H1 (cell line): Measurements from ENCODE around the gene ASB14. TPM values are rescaled to one million over a fixed set of nuclear protein-coding genes. Genes with fewer than 3 reads are reported as not detected.
"Not testable (repeated sequence)": the region's sequence is repeated elsewhere in the genome, so short reads cannot be mapped to it uniquely, and the experiment has no call there.

ENCODE experiments used
- CTCF ChIA-PET: fragments of 300-600 bp; sonication (Branson Sonifier 250); formaldehyde crosslinking; loops from one replicate; lab custom pipeline; 2021; ENCODE audit not compliant: partially characterized antibody; lab: Charles Lee
- POLR2A ChIA-PET: fragments of 300-600 bp; sonication (Branson Sonifier 250); formaldehyde crosslinking; loops from one replicate; lab custom pipeline; 2021; ENCODE audit warnings: inconsistent platforms; ENCODE audit not compliant: partially characterized antibody; lab: Charles Lee
- DNase-seq, 2 experiments: peaks; one replicate each; pipeline versions ENCODE4 v3.0.0 to v3.0.0-alpha.2; 2010 to 2022; ENCODE audit warnings: low spot score in 2 of 2, low read depth in 1 of 2, mixed read lengths in 1 of 2
- FAIRE-seq: peaks from 2 replicates; lab custom pipeline; 2011; peaks lifted over from hg19 to GRCh38; lab: Jason Lieb, UNC
- H2AFZ ChIP-seq: 2 replicates; pipeline ENCODE4 v1.8.1; 2012; ENCODE audit warnings: low read length, inconsistent platforms
- H2AK5ac ChIP-seq: 2 replicates; pipeline ENCODE4 v1.6.1; 2013; ENCODE audit warnings: low read depth, low read length
- H2BK120ac ChIP-seq: replicated peaks from 2 replicates; pipeline ENCODE3; 2013; ENCODE audit warnings: low read depth, low read length, inconsistent platforms
- H2BK12ac ChIP-seq: 2 replicates; pipeline ENCODE4 v1.6.1; 2013; ENCODE audit warnings: low read depth, low read length
- H2BK15ac ChIP-seq: 2 replicates; pipeline ENCODE4 v1.6.1; 2013; ENCODE audit warnings: low read length
- H2BK20ac ChIP-seq: 2 replicates; pipeline ENCODE4 v1.6.1; 2013; ENCODE audit warnings: low read length
- H2BK5ac ChIP-seq: 2 replicates; pipeline ENCODE4 v1.6.1; 2013; ENCODE audit warnings: low read depth, low read length
- H3K14ac ChIP-seq: 2 replicates; pipeline ENCODE4 v1.6.1; 2013; ENCODE audit warnings: inconsistent platforms; ENCODE audit not compliant: insufficient read length
- H3K18ac ChIP-seq: 2 replicates; pipeline ENCODE4 v1.6.1; 2013; ENCODE audit warnings: low read length; ENCODE audit errors: extremely low read depth
- H3K23ac ChIP-seq: 2 replicates; pipeline ENCODE4 v1.6.1; 2013; ENCODE audit warnings: inconsistent platforms; ENCODE audit not compliant: insufficient read length
- H3K23me2 ChIP-seq: 2 replicates; pipeline ENCODE4 v1.6.1; 2013; ENCODE audit warnings: low read depth, low read length
- H3K27ac ChIP-seq: 2 replicates; pipeline ENCODE4 v1.6.1; 2011; ENCODE audit warnings: low read depth, low read length, inconsistent platforms
- H3K27me3 ChIP-seq, 4 experiments: replicated peaks in 1 of 4; 1 replicate in 1 of 4; 2 replicates in 3 of 4; pipeline versions ENCODE4 v1.6.1 to v1.8.1; 2011 to 2013; ENCODE audit warnings: low read length in 3 of 4, mild to moderate bottlenecking in 3 of 4, inconsistent platforms in 2 of 4, mixed read lengths in 2 of 4, moderate library complexity in 1 of 4; ENCODE audit not compliant: control insufficient read depth in 3 of 4, insufficient read depth in 3 of 4; ENCODE audit errors: extremely low read depth in 1 of 4
- H3K36me3 ChIP-seq, 4 experiments: 2 replicates each; pipeline versions ENCODE4 v1.6.1 to v1.8.1; 2011 to 2013; ENCODE audit warnings: mild to moderate bottlenecking in 4 of 4, low read length in 3 of 4, moderate library complexity in 2 of 4, control low read depth in 1 of 4, inconsistent platforms in 1 of 4; ENCODE audit not compliant: insufficient read depth in 4 of 4, control insufficient read depth in 2 of 4
- H3K4ac ChIP-seq: replicated peaks from 2 replicates; pipeline ENCODE3; 2013; ENCODE audit warnings: low read length, low read depth, mixed read lengths, inconsistent platforms; ENCODE audit not compliant: insufficient read length
- H3K4me1 ChIP-seq, 4 experiments: replicated peaks in 1 of 4; 1 replicate in 1 of 4; 2 replicates in 3 of 4; pipeline versions ENCODE4 v1.6.1 to v1.8.1; 2011 to 2013; ENCODE audit warnings: low read length in 3 of 4, inconsistent platforms in 2 of 4, mixed read lengths in 1 of 4; ENCODE audit not compliant: insufficient read depth in 4 of 4, control insufficient read depth in 3 of 4
- H3K4me2 ChIP-seq, 2 experiments: 2 replicates each; pipeline versions ENCODE4 v1.6.1 to v1.8.1; 2011 to 2013; ENCODE audit warnings: low read depth in 2 of 2, low read length in 2 of 2, control low read depth in 1 of 2, inconsistent platforms in 1 of 2, mild to moderate bottlenecking in 1 of 2; ENCODE audit not compliant: insufficient read depth in 1 of 2
- H3K4me3 ChIP-seq, 4 experiments: fragments of 200-600, 300-600 bp in 1 of 4; sonication (generic), shearing (Covaris generic), sonication (Bioruptor Twin) in 1 of 4; 2 replicates each; pipeline versions ENCODE4 v1.5.1 to v1.8.1; 2011 to 2016; ENCODE audit warnings: low read length in 4 of 4, low read depth in 3 of 4, control low read depth in 2 of 4, inconsistent platforms in 2 of 4, mild to moderate bottlenecking in 2 of 4, mixed read lengths in 1 of 4, moderate library complexity in 1 of 4; ENCODE audit not compliant: insufficient read depth in 2 of 4; ENCODE audit errors: extremely low read depth in 1 of 4
- H3K56ac ChIP-seq: replicated peaks from 2 replicates; pipeline ENCODE3; 2013; ENCODE audit warnings: low read depth, mild to moderate bottlenecking, mixed read lengths, low read length, inconsistent platforms; ENCODE audit not compliant: insufficient read length
- H3K79me1 ChIP-seq: 2 replicates; pipeline ENCODE4 v1.6.1; 2013; ENCODE audit warnings: low read depth, low read length, control low read depth
- H3K79me2 ChIP-seq, 2 experiments: 2 replicates each; pipeline versions ENCODE4 v1.6.1 to v1.8.1; 2012 to 2013; ENCODE audit warnings: low read length in 2 of 2, mild to moderate bottlenecking in 2 of 2, inconsistent platforms in 1 of 2; ENCODE audit not compliant: insufficient read depth in 2 of 2, control insufficient read depth in 1 of 2
- H3K9ac ChIP-seq, 4 experiments: replicated peaks in 1 of 4; 1 replicate in 1 of 4; 2 replicates in 3 of 4; pipeline versions ENCODE4 v1.6.1 to v1.8.1; 2011 to 2013; ENCODE audit warnings: low read depth in 3 of 4, low read length in 3 of 4, control low read depth in 2 of 4, mild to moderate bottlenecking in 2 of 4, moderate library complexity in 2 of 4, inconsistent platforms in 1 of 4; ENCODE audit errors: extremely low read depth in 1 of 4
- H3K9me3 ChIP-seq, 2 experiments: 2 replicates each; pipeline versions ENCODE4 v1.6.1 to v1.8.1; 2012 to 2013; ENCODE audit warnings: mild to moderate bottlenecking in 2 of 2, moderate library complexity in 2 of 2, control low read depth in 1 of 2, inconsistent platforms in 1 of 2, low read depth in 1 of 2, low read length in 1 of 2, mixed read lengths in 1 of 2; ENCODE audit not compliant: insufficient read depth in 2 of 2
- H4K20me1 ChIP-seq, 2 experiments: replicated peaks in 1 of 2; 2 replicates each; pipeline versions ENCODE3 to v1.8.1; 2011 to 2013; ENCODE audit warnings: inconsistent platforms in 2 of 2, low read length in 2 of 2, mild to moderate bottlenecking in 1 of 2; ENCODE audit not compliant: insufficient read depth in 2 of 2, control insufficient read depth in 1 of 2
- H4K5ac ChIP-seq: 2 replicates; pipeline ENCODE4 v1.6.1; 2013; ENCODE audit warnings: low read length, low read depth, mixed read lengths, inconsistent platforms; ENCODE audit not compliant: insufficient read length
- H4K8ac ChIP-seq: 2 replicates; pipeline ENCODE4 v1.8.0; 2013; ENCODE audit warnings: mild to moderate bottlenecking, moderate library complexity, low read length, inconsistent platforms; ENCODE audit not compliant: insufficient read depth; ENCODE audit errors: extremely low read depth
- H4K91ac ChIP-seq: replicated peaks from 2 replicates; pipeline ENCODE3; 2013; ENCODE audit warnings: low read length, mixed read lengths, inconsistent platforms; ENCODE audit not compliant: insufficient read length
- whole genome bisulfite sequencing, 2 experiments: shearing (Covaris generic) in 1 of 2; methylation state at CpG; one replicate each; pipeline versions ENCODE4 v1.1.6 to v1.1.7; 2013 to 2015; ENCODE audit warnings: low lambda C conversion rate in 2 of 2, mixed read lengths in 2 of 2, inconsistent platforms in 1 of 2, low coverage in 1 of 2, missing lambda C conversion rate in 1 of 2; ENCODE audit not compliant: insufficient replicate concordance in 2 of 2, insufficient coverage in 1 of 2, insufficient read length in 1 of 2; ENCODE audit errors: extremely low coverage in 1 of 2, missing lambda C conversion rate in 1 of 2; 5-methylcytosine and 5-hydroxymethylcytosine counted together
- polyA plus RNA-seq, 7 experiments: library from polyadenylated mRNA; depleted of rRNA in 3 of 7; stranded (reverse) in 5 of 7; unstranded in 2 of 7; fragments of >200 nt in 5 of 7; fragments of 200-250 nt in 2 of 7; gene quantifications; 1 replicate in 5 of 7; 2 replicates in 1 of 7; 4 replicates in 1 of 7; pipeline versions ENCODE4 v1.2.1 to v1.2.3, GENCODE V29; 2011 to 2013; ENCODE audit warnings: missing spikeins in 2 of 7, mixed read lengths in 2 of 7
- total RNA-seq: library from RNA; stranded (reverse); fragmentation: NEBNext Ultra II Directional; extraction: Animal tissue kit (Norgen Biotek cat#: 25700); gene quantifications from 2 replicates; pipeline ENCODE4 v1.2.1, GENCODE V29; 2021

The ASB14 gene
- total and polyA plus RNA-seq, 2 of the 8 experiments (the other 6 are each of a cell fraction or from before 2014, with no cell fraction given), result not detected

DNA sequence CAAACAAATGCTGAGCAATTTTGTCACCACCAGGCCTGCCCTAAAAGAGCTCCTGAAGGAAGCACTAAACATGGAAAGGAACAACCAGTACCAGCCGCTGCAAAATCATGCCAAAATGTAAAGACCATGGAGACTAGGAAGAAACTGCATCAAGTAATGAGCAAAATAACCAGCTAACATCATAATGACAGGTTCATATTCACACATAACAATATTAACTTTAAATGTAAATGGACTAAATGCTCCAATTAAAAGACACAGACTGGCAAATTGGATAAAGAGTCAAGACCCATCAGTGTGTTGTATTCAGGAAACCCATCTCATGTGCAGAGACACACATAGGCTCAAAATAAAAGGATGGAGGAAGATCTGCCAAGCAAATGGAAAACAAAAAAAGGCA is 34.0 kb upstream of the ASB14 start:
- H2BK12ac ChIP-seq, H3K23me2 ChIP-seq, H2BK20ac ChIP-seq, H3K27me3 ChIP-seq, H3K36me3 ChIP-seq, H3K4me3 ChIP-seq, H3K56ac ChIP-seq, H4K8ac ChIP-seq, H3K4ac ChIP-seq, H4K20me1 ChIP-seq, H3K79me1 ChIP-seq, H2AK5ac ChIP-seq, H3K18ac ChIP-seq, CTCF ChIA-PET, DNase-seq, H2BK5ac ChIP-seq, H3K23ac ChIP-seq, FAIRE-seq, H2AFZ ChIP-seq, H4K91ac ChIP-seq, H4K5ac ChIP-seq, H2BK120ac ChIP-seq, H3K79me2 ChIP-seq, H2BK15ac ChIP-seq, POLR2A ChIA-PET, H3K9ac ChIP-seq, H3K14ac ChIP-seq, H3K4me1 ChIP-seq, H3K27ac ChIP-seq, H3K4me2 ChIP-seq: not testable (repeated sequence)
- peaks cover 6 to 11% of the 10 kb centered on the region in 2 experiments; a peak in 3 of 4 replicates for H3K9me3 ChIP-seq
- WGBS, 2 experiments, result 100% methylated on average over 1 of the region's 1 CpG; no CpG with 5 or more reads in 1 of the 2 experiments
